A549 (cell line): Measurements from ENCODE around the gene CCDC102B. TPM values are rescaled to one million over a fixed set of nuclear protein-coding genes. Genes with fewer than 3 reads are reported as not detected.

Experiments
- ATAC-seq, 2 experiments: fragments of 200-7000 bp in 1 of 2; fragments of >200 bp in 1 of 2; cut with Nextera tagmentation in 1 of 2; cut with Tn5 transposase in 1 of 2; 3 replicates each; pipeline versions ENCODE4 v1.8.0 to v1.9.1; 2018 to 2020; ENCODE audit warnings: mild to moderate bottlenecking in 1 of 2, moderate library complexity in 1 of 2
- CTCF ChIA-PET: fragments of 300-600 bp; sonication (Branson Sonifier 250); formaldehyde crosslinking; extraction: SDS; loops from one replicate; lab custom pipeline; 2021; ENCODE audit warnings: antibody characterized with exemption, inconsistent platforms; lab: Yijun Ruan, JAX
- POLR2A ChIA-PET: fragments of 350-600 bp; formaldehyde crosslinking; extraction: SDS; loops from one replicate; lab custom pipeline; 2021; ENCODE audit warnings: antibody characterized with exemption, inconsistent platforms; lab: Yijun Ruan, JAX
- DNase-seq, 2 experiments: peaks; one replicate each; pipeline versions ENCODE4 v3.0.0 to v3.0.0-alpha.2; 2011 to 2016; ENCODE audit warnings: low read depth in 1 of 2, low spot score in 1 of 2
- FAIRE-seq: peaks from 2 replicates; lab custom pipeline; 2011; peaks lifted over from hg19 to GRCh38; lab: Jason Lieb, UNC
- H3K27ac ChIP-seq, 2 experiments: fragments of >200 bp; sonication (Bioruptor Twin); formaldehyde crosslinking; 3 replicates each; pipeline ENCODE4 v1.5.1; 2016 to 2017
- H3K4me1 ChIP-seq: fragments of >200 bp; sonication (Bioruptor Twin); formaldehyde crosslinking; 3 replicates; pipeline ENCODE4 v1.6.1; 2016
- H3K4me2 ChIP-seq: fragments of >200 bp; sonication (Bioruptor Twin); formaldehyde crosslinking; 3 replicates; pipeline ENCODE4 v1.6.1; 2016
- H3K4me3 ChIP-seq: fragments of >200 bp; sonication (Bioruptor Twin); formaldehyde crosslinking; 3 replicates; pipeline ENCODE4 v1.5.1; 2016
- H3K9me3 ChIP-seq: fragments of >200 bp; sonication (Bioruptor Twin); formaldehyde crosslinking; 3 replicates; pipeline ENCODE4 v1.6.1; 2016
- BCL3 ChIP-seq: fragments of >200 bp; sonication (Bioruptor Twin); formaldehyde crosslinking; IDR thresholded peaks from 3 replicates; pipeline ENCODE4 v1.6.1; 2016
- BHLHE40 ChIP-seq: IDR thresholded peaks from 2 replicates; pipeline ENCODE4 v1.6.1; 2012; ENCODE audit warnings: low read depth, low read length, inconsistent platforms
- CEBPB ChIP-seq, 2 experiments: fragments of >200 bp in 1 of 2; sonication (Bioruptor Twin) in 1 of 2; formaldehyde crosslinking in 1 of 2; IDR thresholded peaks; 2 replicates each; pipeline ENCODE4 v1.6.1; 2012 to 2016
- CHD2 ChIP-seq: fragments of 150-350 bp; IDR thresholded peaks from 2 replicates; pipeline ENCODE4 v1.6.1; 2014; ENCODE audit warnings: low read length; ENCODE audit not compliant: partially characterized antibody
- EHMT2 ChIP-seq: fragments of 200-600 bp; sonication (generic); IDR thresholded peaks from 2 replicates; pipeline ENCODE4 v1.6.1; 2016; ENCODE audit warnings: antibody characterized with exemption, low read depth, mild to moderate bottlenecking, moderate library complexity
- FOSL2 ChIP-seq, 2 experiments: fragments of 450-650 bp in 1 of 2; fragments of >200 bp in 1 of 2; sonication (Bioruptor Twin) in 1 of 2; formaldehyde crosslinking; IDR thresholded peaks; 2 replicates each; pipeline versions ENCODE4 v1.5.0 to v1.6.1; 2016 to 2020; ENCODE audit warnings: mild to moderate bottlenecking in 1 of 2, moderate library complexity in 1 of 2
- FOXS1 ChIP-seq: fragments of 250-450 bp; sonication (Bioruptor Pico); IDR thresholded peaks from 2 replicates; pipeline ENCODE4 v1.5.0; 2020; ENCODE audit warnings: mild to moderate bottlenecking, moderate library complexity
- HDAC2 ChIP-seq: fragments of 200-600 bp; sonication (generic); IDR thresholded peaks from 2 replicates; pipeline ENCODE4 v1.6.1; 2016
- JUN ChIP-seq, 2 experiments: fragments of >200 bp; sonication (Bioruptor Twin); formaldehyde crosslinking; IDR thresholded peaks; 2 replicates in 1 of 2; 3 replicates in 1 of 2; pipeline ENCODE4 v1.6.1; 2016 to 2017
- MAZ ChIP-seq: fragments of 150-350 bp; IDR thresholded peaks from 2 replicates; pipeline ENCODE4 v1.6.1; 2014; ENCODE audit warnings: antibody characterized with exemption, low read depth, low read length, borderline replicate concordance
- RAD21 ChIP-seq, 2 experiments: fragments of >200 bp in 1 of 2; sonication (Bioruptor Twin) in 1 of 2; formaldehyde crosslinking in 1 of 2; IDR thresholded peaks in 1 of 2; conservative IDR thresholded peaks in 1 of 2; 2 replicates in 1 of 2; 3 replicates in 1 of 2; pipeline ENCODE4 v1.6.1; 2012 to 2018; ENCODE audit warnings: inconsistent platforms in 1 of 2
- RFX5 ChIP-seq: fragments of 450-650 bp; IDR thresholded peaks from 2 replicates; pipeline ENCODE4 v1.7.1; 2014; ENCODE audit warnings: antibody characterized with exemption, mild to moderate bottlenecking, moderate library complexity
- RNF2 ChIP-seq: fragments of 200-600 bp; sonication (generic); IDR thresholded peaks from 2 replicates; pipeline ENCODE4 v1.6.1; 2016; ENCODE audit warnings: low read depth, mild to moderate bottlenecking, antibody characterized with exemption, moderate library complexity, borderline replicate concordance
- SMC3 ChIP-seq: fragments of >200 bp; sonication (Bioruptor Twin); formaldehyde crosslinking; IDR thresholded peaks from 3 replicates; pipeline ENCODE4 v1.6.1; 2018; ENCODE audit warnings: inconsistent platforms
- TFCP2L1 ChIP-seq: fragments of 250-450 bp; sonication (Bioruptor Pico); IDR thresholded peaks from 2 replicates; pipeline ENCODE4 v1.5.0; 2021; ENCODE audit warnings: mild to moderate bottlenecking
- USF2 ChIP-seq: fragments of 450-650 bp; IDR thresholded peaks from 2 replicates; pipeline ENCODE4 v1.6.1; 2014; ENCODE audit warnings: antibody characterized with exemption
- ZFP36 ChIP-seq: fragments of 450-650 bp; IDR thresholded peaks from 2 replicates; pipeline ENCODE4 v1.6.1; 2014; ENCODE audit warnings: borderline replicate concordance; ENCODE audit not compliant: partially characterized antibody
- WGBS: methylation state at CpG from one replicate; pipeline ENCODE4 v1.1.6; 2017; ENCODE audit errors: missing lambda C conversion rate; 5-methylcytosine and 5-hydroxymethylcytosine counted together
- polyA plus RNA-seq, 4 experiments: library from polyadenylated mRNA; depleted of rRNA in 3 of 4; stranded (reverse); fragments of >200 nt; fragmentation: RNase III in 1 of 4; extraction: RNeasy Plus Mini Kit Qiagen cat#74134 plus additional on column Dnase treatment in 1 of 4; gene quantifications; 2 replicates in 3 of 4; 3 replicates in 1 of 4; pipeline ENCODE4 v1.2.3, GENCODE V29; 2011 to 2017
- TF ChIP-seq, protein P1 (sequence below): fragments of 200-600 bp; sonication (generic); IDR thresholded peaks from 2 replicates; pipeline ENCODE4 v1.6.1; 2016; ENCODE audit warnings: antibody characterized with exemption, mild to moderate bottlenecking, moderate library complexity

CCDC102B gene
- polyA plus RNA-seq, 2 of the 4 experiments (the other 2 are of a cell fraction): 1.2 to 1.6 TPM

DNA sequence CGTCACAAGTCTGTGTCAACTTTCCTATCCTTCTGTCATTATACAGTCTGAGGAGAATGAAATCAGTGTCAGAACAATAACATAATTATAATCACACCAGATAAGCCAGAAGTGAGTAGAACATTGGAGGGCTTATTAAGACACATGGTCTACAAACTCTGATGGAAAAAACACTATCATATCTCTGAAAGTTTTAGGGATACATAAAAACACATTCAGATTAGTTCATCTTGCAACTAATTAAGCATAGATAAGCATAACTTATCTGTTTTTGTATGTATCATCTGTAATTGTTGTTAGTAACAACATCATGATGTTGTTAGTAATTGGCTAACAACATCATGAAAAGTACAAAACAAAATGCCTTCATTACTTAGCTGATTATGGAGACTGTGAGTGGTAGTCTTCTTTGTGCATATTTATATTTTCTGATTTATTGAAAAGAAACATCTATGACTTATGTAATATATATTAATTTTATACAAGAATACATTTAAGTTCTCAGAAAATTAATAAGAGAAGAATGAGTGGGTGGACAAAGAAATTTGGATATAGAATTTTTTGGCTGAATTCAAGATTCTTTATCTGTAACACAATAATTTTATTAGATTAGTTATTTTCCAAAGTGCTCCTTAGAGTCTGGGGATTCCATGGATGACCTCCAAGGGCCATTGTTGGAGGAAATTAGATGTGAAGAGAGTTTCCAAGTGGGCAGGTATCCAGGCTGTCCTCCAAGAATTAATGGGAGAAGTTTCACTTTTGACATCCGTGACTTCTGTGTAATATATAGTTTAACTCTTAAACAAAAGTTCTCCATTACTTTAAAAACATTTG lies 16.9 kb upstream of the CCDC102B start:
- POLR2A ChIA-PET: no interaction called here
- CTCF ChIA-PET: no interaction called here
- no peak for DNase-seq
- no peak for FAIRE-seq
- H3K4me2 ChIP-seq: no peak overlapping the region
- no peak for TF ChIP-seq USF2
- no peak for TF ChIP-seq TFCP2L1 (CRISPR knock-in tag)
- TF ChIP-seq, protein P1, sequence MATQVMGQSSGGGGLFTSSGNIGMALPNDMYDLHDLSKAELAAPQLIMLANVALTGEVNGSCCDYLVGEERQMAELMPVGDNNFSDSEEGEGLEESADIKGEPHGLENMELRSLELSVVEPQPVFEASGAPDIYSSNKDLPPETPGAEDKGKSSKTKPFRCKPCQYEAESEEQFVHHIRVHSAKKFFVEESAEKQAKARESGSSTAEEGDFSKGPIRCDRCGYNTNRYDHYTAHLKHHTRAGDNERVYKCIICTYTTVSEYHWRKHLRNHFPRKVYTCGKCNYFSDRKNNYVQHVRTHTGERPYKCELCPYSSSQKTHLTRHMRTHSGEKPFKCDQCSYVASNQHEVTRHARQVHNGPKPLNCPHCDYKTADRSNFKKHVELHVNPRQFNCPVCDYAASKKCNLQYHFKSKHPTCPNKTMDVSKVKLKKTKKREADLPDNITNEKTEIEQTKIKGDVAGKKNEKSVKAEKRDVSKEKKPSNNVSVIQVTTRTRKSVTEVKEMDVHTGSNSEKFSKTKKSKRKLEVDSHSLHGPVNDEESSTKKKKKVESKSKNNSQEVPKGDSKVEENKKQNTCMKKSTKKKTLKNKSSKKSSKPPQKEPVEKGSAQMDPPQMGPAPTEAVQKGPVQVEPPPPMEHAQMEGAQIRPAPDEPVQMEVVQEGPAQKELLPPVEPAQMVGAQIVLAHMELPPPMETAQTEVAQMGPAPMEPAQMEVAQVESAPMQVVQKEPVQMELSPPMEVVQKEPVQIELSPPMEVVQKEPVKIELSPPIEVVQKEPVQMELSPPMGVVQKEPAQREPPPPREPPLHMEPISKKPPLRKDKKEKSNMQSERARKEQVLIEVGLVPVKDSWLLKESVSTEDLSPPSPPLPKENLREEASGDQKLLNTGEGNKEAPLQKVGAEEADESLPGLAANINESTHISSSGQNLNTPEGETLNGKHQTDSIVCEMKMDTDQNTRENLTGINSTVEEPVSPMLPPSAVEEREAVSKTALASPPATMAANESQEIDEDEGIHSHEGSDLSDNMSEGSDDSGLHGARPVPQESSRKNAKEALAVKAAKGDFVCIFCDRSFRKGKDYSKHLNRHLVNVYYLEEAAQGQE: no peak
- no peak for TF ChIP-seq MAZ
- no peak for TF ChIP-seq ZFP36
- TF ChIP-seq RAD21 (conservative IDR thresholded peaks at IDR 0.05 in 1 of 2, IDR thresholded peaks at IDR 0.05 in 1 of 2): no peak
- TF ChIP-seq BHLHE40: no peak
- TF ChIP-seq SMC3: no peak
- no peak for TF ChIP-seq EHMT2
- TF ChIP-seq FOXS1: no peak
- H3K9me3 ChIP-seq: no peaks in the 10 kb centered on the region
- H3K4me3 ChIP-seq: no peak overlapping the region
- ATAC-seq: no peak
- no peak overlapping the region for H3K27ac ChIP-seq
- 23% methylated on average over 2 of the region's 2 CpGs for WGBS
- H3K4me1 ChIP-seq: no peaks in the 10 kb centered on the region

- no peak overlapping the region for H3K4me2 ChIP-seq
- no peaks in the 10 kb centered on the region for H3K9me3 ChIP-seq
- no peak for FAIRE-seq
- H3K4me3 ChIP-seq: no peak overlapping the region
- H3K4me1 ChIP-seq: no peaks in the 10 kb centered on the region
- no peak overlapping the region for H3K27ac ChIP-seq
- ChIA-PET CTCF (no interaction called here), POLR2A (no interaction called here)
- DNase-seq: no peak
- ATAC-seq: no peak
- TF ChIP-seq RFX5 (no peak), CHD2 (no peak), RNF2 (no peak), JUN (IDR thresholded peaks at IDR 0.05) (no peak), BCL3 (no peak), CEBPB (IDR thresholded peaks at IDR 0.05) (no peak), HDAC2 (no peak), FOSL2 (IDR thresholded peaks at IDR 0.05) (no peak), FOSL2 (CRISPR knock-in tag; IDR thresholded peaks at IDR 0.05) (no peak)
- WGBS: 18% methylated on average over 1 of the region's 1 CpG
Measured at GRCh38 chr18:68783506-68783905, 14.4 kb upstream of the CCDC102B start.
